Measurements from ENCODE around the gene ADGRD2. TPM values are rescaled to one million over a fixed set of nuclear protein-coding genes. Genes with fewer than 3 reads are reported as not detected.

The ADGRD2 gene
- total RNA-seq, 1 experiment from 2014 or later: not detected

DNA sequence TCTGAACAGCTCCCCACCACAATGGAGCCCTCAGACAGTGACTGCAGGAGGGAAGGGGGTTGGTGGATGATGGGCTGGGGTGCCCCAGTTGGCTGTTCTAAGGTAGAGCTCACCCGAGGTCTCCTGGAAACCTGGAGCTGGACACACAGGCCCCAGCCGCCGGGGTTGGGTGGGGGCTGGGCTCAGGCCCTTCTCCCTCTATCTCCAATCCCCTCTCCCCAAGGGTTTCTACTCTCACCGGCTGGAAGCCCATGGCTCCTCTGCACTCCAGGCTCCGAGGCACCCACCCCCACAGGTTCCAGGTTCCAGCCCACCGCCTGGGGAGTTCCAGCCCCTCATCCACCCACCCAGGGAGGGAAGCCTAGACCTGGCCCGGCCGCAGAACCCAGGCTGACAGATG, 56.2 kb downstream of the ADGRD2 start:
- BruUV-seq (replicated peaks): no TSS peak
- Histone ChIP-seq H3K9me3 (ENCODE audit: control insufficient read depth, insufficient read depth, low read depth, low read length) (no peaks in the 10 kb centered on the region), H3K27ac (ENCODE audit: low read length) (no peak overlapping the region), H3K27me3 (ENCODE audit: control insufficient read depth, insufficient read depth, low read length) (no peaks in the 10 kb centered on the region; the same call in 1 of the 2 replicates), H3K36me3 (ENCODE audit: control insufficient read depth, insufficient read depth, low read length) (no peaks in the 10 kb centered on the region), H3K4me1 (ENCODE audit: control insufficient read depth, insufficient read depth, low read length) (peaks cover under 1% of the 10 kb centered on the region; the same call in 1 of the 2 replicates), H3K4me3 (ENCODE audit: low read depth in 2 of 2, low read length in 2 of 2) (no peak overlapping the region)
- TF ChIP-seq, protein P1, sequence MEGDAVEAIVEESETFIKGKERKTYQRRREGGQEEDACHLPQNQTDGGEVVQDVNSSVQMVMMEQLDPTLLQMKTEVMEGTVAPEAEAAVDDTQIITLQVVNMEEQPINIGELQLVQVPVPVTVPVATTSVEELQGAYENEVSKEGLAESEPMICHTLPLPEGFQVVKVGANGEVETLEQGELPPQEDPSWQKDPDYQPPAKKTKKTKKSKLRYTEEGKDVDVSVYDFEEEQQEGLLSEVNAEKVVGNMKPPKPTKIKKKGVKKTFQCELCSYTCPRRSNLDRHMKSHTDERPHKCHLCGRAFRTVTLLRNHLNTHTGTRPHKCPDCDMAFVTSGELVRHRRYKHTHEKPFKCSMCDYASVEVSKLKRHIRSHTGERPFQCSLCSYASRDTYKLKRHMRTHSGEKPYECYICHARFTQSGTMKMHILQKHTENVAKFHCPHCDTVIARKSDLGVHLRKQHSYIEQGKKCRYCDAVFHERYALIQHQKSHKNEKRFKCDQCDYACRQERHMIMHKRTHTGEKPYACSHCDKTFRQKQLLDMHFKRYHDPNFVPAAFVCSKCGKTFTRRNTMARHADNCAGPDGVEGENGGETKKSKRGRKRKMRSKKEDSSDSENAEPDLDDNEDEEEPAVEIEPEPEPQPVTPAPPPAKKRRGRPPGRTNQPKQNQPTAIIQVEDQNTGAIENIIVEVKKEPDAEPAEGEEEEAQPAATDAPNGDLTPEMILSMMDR (IDR thresholded peaks at IDR 0.05): no peak
- TF ChIP-seq, protein P2, sequence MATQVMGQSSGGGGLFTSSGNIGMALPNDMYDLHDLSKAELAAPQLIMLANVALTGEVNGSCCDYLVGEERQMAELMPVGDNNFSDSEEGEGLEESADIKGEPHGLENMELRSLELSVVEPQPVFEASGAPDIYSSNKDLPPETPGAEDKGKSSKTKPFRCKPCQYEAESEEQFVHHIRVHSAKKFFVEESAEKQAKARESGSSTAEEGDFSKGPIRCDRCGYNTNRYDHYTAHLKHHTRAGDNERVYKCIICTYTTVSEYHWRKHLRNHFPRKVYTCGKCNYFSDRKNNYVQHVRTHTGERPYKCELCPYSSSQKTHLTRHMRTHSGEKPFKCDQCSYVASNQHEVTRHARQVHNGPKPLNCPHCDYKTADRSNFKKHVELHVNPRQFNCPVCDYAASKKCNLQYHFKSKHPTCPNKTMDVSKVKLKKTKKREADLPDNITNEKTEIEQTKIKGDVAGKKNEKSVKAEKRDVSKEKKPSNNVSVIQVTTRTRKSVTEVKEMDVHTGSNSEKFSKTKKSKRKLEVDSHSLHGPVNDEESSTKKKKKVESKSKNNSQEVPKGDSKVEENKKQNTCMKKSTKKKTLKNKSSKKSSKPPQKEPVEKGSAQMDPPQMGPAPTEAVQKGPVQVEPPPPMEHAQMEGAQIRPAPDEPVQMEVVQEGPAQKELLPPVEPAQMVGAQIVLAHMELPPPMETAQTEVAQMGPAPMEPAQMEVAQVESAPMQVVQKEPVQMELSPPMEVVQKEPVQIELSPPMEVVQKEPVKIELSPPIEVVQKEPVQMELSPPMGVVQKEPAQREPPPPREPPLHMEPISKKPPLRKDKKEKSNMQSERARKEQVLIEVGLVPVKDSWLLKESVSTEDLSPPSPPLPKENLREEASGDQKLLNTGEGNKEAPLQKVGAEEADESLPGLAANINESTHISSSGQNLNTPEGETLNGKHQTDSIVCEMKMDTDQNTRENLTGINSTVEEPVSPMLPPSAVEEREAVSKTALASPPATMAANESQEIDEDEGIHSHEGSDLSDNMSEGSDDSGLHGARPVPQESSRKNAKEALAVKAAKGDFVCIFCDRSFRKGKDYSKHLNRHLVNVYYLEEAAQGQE (IDR thresholded peaks at IDR 0.05; ENCODE audit: insufficient read depth in 1 of 2, low read depth in 2 of 2, low read length in 1 of 2): no peak
- TF ChIP-seq POLR2AphosphoS5 (IDR thresholded peaks at IDR 0.05; ENCODE audit: low read depth, low read length): no peak
- TF ChIP-seq TCF7L2 (IDR thresholded peaks at IDR 0.05; ENCODE audit: low read depth, low read length): no peak
- no peak for TF ChIP-seq SIN3A (IDR thresholded peaks at IDR 0.05; ENCODE audit: borderline replicate concordance, insufficient read depth, low read depth, low read length)
- intact Hi-C loops (cut with micrococcal nuclease; ENCODE audit: unreplicated experiment) (no loop called here), in situ Hi-C loops (cut with HindIII; ENCODE audit: low pct_unique_long_range_greater_than_20kb, low sequenced_read_pairs) (no loop called here)
- ChIA-PET CTCF (no interaction called here), POLR2A (no interaction called here)
- no peak for ATAC-seq
- no peak for DNase-seq (ENCODE audit: low read depth, low spot score)

DNA sequence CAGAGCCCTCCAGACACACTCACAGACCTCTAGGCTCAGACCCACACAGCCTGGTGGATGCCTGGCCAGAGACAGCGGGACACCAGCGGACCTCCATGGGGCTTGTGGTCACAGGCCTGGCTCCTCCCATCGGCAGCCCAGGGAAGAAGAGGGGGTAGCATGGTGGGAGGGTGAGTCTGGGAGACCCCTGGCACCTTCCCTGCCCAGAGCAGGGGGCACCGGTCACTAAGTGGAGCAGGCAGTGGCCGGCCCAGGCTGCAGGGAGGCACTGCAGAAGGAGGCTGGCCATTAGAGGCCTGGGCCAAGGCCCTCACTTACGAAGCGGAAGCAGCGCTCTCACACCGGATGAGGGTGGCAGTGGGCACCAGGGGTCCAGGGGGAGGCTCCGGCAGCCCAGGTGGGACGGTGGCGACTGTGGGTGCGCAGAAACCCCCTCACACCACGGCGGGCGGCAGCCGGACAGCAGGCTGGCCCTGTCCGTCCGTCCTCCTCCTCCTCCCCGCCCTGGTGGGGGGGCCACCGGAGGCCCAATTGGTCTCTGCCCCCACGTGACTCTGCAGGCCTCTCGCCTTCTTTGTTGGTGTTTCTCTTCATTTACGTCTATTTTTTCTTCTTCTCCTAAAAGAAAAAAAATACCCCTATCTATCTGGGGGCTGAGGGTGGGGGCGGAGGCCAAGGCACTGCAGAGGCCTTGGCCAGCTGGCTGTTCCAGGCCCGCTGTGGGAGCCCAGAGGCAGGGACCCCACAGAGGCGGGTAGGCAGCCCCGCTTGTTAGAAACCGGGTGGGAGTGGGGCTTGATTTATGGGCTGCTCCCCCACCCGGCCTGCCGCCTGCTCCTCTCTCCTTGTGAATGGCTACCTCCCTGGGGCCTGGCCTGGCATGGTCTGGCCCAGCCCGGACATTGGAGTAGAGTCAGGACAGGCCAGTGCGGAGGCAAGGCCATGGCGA, 57.0 kb downstream of the ADGRD2 start, which contains the start of gene NR5A1:
Gene NR5A1 (minus strand): TSS at position 469 of the 949 bp plus-strand sequence. CDS start 4,004 bp downstream, outside the sequence.
- POLR2A ChIA-PET: no interaction called here
- H3K27me3 ChIP-seq (ENCODE audit: control insufficient read depth, insufficient read depth, low read length): no peaks in the 10 kb centered on the region; the same call in 1 of the 2 replicates
- ATAC-seq: no peak

More for the DNA sequence above, 57.0 kb downstream of the ADGRD2 start, which contains the start of gene NR5A1:
- intact Hi-C loops (cut with micrococcal nuclease; ENCODE audit: unreplicated experiment) (no loop called here), in situ Hi-C loops (cut with HindIII; ENCODE audit: low pct_unique_long_range_greater_than_20kb, low sequenced_read_pairs) (no loop called here)
- H3K27ac ChIP-seq (ENCODE audit: low read length): no peak within 1 kb of the TSS
- peaks cover 4% of the 10 kb centered on the region; the same call in 1 of the 2 replicates for H3K4me1 ChIP-seq (ENCODE audit: control insufficient read depth, insufficient read depth, low read length)
- no peaks in the 10 kb centered on the region; the same call in 1 of the 2 replicates for H3K36me3 ChIP-seq (ENCODE audit: control insufficient read depth, insufficient read depth, low read length)
- no peak for DNase-seq (ENCODE audit: low read depth, low spot score)
- H3K9me3 ChIP-seq (ENCODE audit: control insufficient read depth, insufficient read depth, low read depth, low read length): no peaks in the 10 kb centered on the region
- TF ChIP-seq, protein P1 (IDR thresholded peaks at IDR 0.05): no peak
- no peak for TF ChIP-seq POLR2AphosphoS5 (IDR thresholded peaks at IDR 0.05; ENCODE audit: low read depth, low read length)
- TF ChIP-seq, protein P2 (IDR thresholded peaks at IDR 0.05; ENCODE audit: insufficient read depth in 1 of 2, low read depth in 2 of 2, low read length in 1 of 2): no peak
- no peak for TF ChIP-seq TCF7L2 (IDR thresholded peaks at IDR 0.05; ENCODE audit: low read depth, low read length)
- TF ChIP-seq SIN3A (IDR thresholded peaks at IDR 0.05; ENCODE audit: borderline replicate concordance, insufficient read depth, low read depth, low read length): no peak
- CTCF ChIA-PET: no interaction called here
- no TSS peak for BruUV-seq (replicated peaks)
- H3K4me3 ChIP-seq (ENCODE audit: low read depth in 2 of 2, low read length in 2 of 2): no peak within 1 kb of the TSS

All from Panc1 (cell line).